ENCODE data around the gene MANEAL.

MANEAL gene

GRCh38 chr1:37759451-37759850, 34.2 kb upstream of the MANEAL start:
- Histone ChIP-seq H2AFZ (ENCODE audit: low read depth) (no peak overlapping the region), H3K4me3 (IDR thresholded peaks at IDR 0.05; ENCODE audit: insufficient read depth, low read depth, low read length) (no peak overlapping the region), H3K79me2 (ENCODE audit: insufficient read depth, low read depth) (no peaks in the 10 kb centered on the region), H3K27ac (no peak overlapping the region), H4K20me1 (ENCODE audit: insufficient read depth) (no peaks in the 10 kb centered on the region), H3K9ac (no peak overlapping the region), H3K36me3 (ENCODE audit: insufficient read depth) (no peaks in the 10 kb centered on the region), H3K27me3 (ENCODE audit: insufficient read depth, low read depth) (peaks cover 10% of the 10 kb centered on the region; the same call in 1 of the 2 replicates), H3K4me1 (ENCODE audit: low read depth, poor library complexity, severe bottlenecking) (no peaks in the 10 kb centered on the region), H3K4me2 (no peak overlapping the region)
- TF ChIP-seq CTCF (conservative IDR thresholded peaks at IDR 0.05; ENCODE audit: low read depth, low read length): no peak

- H3K4me3 ChIP-seq (IDR thresholded peaks at IDR 0.05; ENCODE audit: insufficient read depth, low read depth, low read length): no peak overlapping the region
- peaks cover 21% of the 10 kb centered on the region for H3K27me3 ChIP-seq (ENCODE audit: insufficient read depth, low read depth)
- no peak for TF ChIP-seq CTCF (conservative IDR thresholded peaks at IDR 0.05; ENCODE audit: low read depth, low read length)
- H3K27ac ChIP-seq: no peak overlapping the region
- no peak overlapping the region for H2AFZ ChIP-seq (ENCODE audit: low read depth)
- no peaks in the 10 kb centered on the region for H3K79me2 ChIP-seq (ENCODE audit: insufficient read depth, low read depth)
- no peaks in the 10 kb centered on the region for H3K36me3 ChIP-seq (ENCODE audit: insufficient read depth)
- H3K9ac ChIP-seq: no peak overlapping the region
- H3K4me2 ChIP-seq: no peak overlapping the region
- H4K20me1 ChIP-seq (ENCODE audit: insufficient read depth): no peaks in the 10 kb centered on the region
- no peaks in the 10 kb centered on the region for H3K4me1 ChIP-seq (ENCODE audit: low read depth, poor library complexity, severe bottlenecking)
These were observed 32.1 kb upstream of the MANEAL start for GRCh38 chr1:37761416-37762095.

GRCh38 chr1:37762516-37762915, 31.1 kb upstream of the MANEAL start:
- Histone ChIP-seq H4K20me1 (ENCODE audit: insufficient read depth) (no peaks in the 10 kb centered on the region), H3K79me2 (ENCODE audit: insufficient read depth, low read depth) (no peaks in the 10 kb centered on the region), H3K27me3 (ENCODE audit: insufficient read depth, low read depth) (peaks cover 27% of the 10 kb centered on the region), H3K4me3 (IDR thresholded peaks at IDR 0.05; ENCODE audit: insufficient read depth, low read depth, low read length) (no peak overlapping the region), H3K9ac (no peak overlapping the region), H3K4me1 (ENCODE audit: low read depth, poor library complexity, severe bottlenecking) (no peaks in the 10 kb centered on the region), H2AFZ (ENCODE audit: low read depth) (no peak overlapping the region), H3K4me2 (no peak overlapping the region), H3K27ac (no peak overlapping the region), H3K36me3 (ENCODE audit: insufficient read depth) (no peaks in the 10 kb centered on the region)
- TF ChIP-seq CTCF (conservative IDR thresholded peaks at IDR 0.05; ENCODE audit: low read depth, low read length): no peak

- no peak for TF ChIP-seq CTCF (conservative IDR thresholded peaks at IDR 0.05; ENCODE audit: low read depth, low read length)
- H3K27ac ChIP-seq: no peak overlapping the region
- no peaks in the 10 kb centered on the region for H3K4me1 ChIP-seq (ENCODE audit: low read depth, poor library complexity, severe bottlenecking)
- H3K4me2 ChIP-seq: no peak overlapping the region
- H3K27me3 ChIP-seq (ENCODE audit: insufficient read depth, low read depth): peaks cover 29% of the 10 kb centered on the region
- H3K9ac ChIP-seq: no peak overlapping the region
- H3K4me3 ChIP-seq (IDR thresholded peaks at IDR 0.05; ENCODE audit: insufficient read depth, low read depth, low read length): no peak overlapping the region
- H3K79me2 ChIP-seq (ENCODE audit: insufficient read depth, low read depth): no peaks in the 10 kb centered on the region
- H4K20me1 ChIP-seq (ENCODE audit: insufficient read depth): no peaks in the 10 kb centered on the region
- H2AFZ ChIP-seq (ENCODE audit: low read depth): no peak overlapping the region
- H3K36me3 ChIP-seq (ENCODE audit: insufficient read depth): no peaks in the 10 kb centered on the region
These were observed 29.7 kb upstream of the MANEAL start for GRCh38 chr1:37763791-37764413.

All from KMS-11 (cell line).